ENCODE measurements around the gene VHLL. TPM values are rescaled to one million over a fixed set of nuclear protein-coding genes. Genes with fewer than 3 reads are reported as not detected.
"Not testable (repeated sequence)": the region's sequence is repeated elsewhere in the genome, so short reads cannot be mapped to it uniquely, and the experiment has no call there.

The VHLL gene
- not detected for total RNA-seq

- WGBS, 2 donors = 86 to 87% methylated on average over 19 of the region's 19 CpGs
- intact Hi-C loops (cut with DNase I; ENCODE audit: low total_unique reads) = no loop called here
- H3K4me3 ChIP-seq (ENCODE audit: low read depth, poor library complexity, severe bottlenecking) = no peak within 1 kb of the TSS
- no peak for DNase-seq (ENCODE audit: low spot score in 2 of 2)
- TF ChIP-seq, protein P1, sequence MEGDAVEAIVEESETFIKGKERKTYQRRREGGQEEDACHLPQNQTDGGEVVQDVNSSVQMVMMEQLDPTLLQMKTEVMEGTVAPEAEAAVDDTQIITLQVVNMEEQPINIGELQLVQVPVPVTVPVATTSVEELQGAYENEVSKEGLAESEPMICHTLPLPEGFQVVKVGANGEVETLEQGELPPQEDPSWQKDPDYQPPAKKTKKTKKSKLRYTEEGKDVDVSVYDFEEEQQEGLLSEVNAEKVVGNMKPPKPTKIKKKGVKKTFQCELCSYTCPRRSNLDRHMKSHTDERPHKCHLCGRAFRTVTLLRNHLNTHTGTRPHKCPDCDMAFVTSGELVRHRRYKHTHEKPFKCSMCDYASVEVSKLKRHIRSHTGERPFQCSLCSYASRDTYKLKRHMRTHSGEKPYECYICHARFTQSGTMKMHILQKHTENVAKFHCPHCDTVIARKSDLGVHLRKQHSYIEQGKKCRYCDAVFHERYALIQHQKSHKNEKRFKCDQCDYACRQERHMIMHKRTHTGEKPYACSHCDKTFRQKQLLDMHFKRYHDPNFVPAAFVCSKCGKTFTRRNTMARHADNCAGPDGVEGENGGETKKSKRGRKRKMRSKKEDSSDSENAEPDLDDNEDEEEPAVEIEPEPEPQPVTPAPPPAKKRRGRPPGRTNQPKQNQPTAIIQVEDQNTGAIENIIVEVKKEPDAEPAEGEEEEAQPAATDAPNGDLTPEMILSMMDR (IDR thresholded peaks at IDR 0.05) = no peak
- TF ChIP-seq POLR2A (IDR thresholded peaks at IDR 0.05) = no peak
Observed at GRCh38 chr1:156298852-156299357, at the start of gene VHLL. VHLL (minus strand) TSS chr1:156299307; CDS start chr1:156299189, 118 bp downstream.

DNA sequence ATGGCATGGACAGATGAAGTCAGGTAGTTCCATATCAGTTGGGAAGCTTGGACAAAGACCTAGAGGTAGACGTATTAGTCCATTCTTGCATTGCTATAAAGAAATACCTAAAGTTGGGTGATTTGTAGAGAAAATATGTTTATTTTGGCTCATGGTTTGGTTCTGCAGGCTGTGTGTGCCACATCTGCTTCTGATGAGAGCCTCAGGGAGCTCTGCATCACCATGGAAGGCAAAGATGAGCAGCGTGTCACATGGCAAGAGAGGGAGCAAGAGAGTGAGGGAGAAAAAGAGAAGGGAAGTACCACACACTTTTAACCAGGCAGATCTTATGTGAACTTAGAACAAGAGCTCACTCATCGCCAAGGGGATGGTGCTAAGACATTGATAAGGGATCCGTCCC, 48.2 kb upstream of the VHLL start:
- no peak for DNase-seq (ENCODE audit: low spot score in 2 of 2)
- 66 to 71% methylated on average over 4 of the region's 4 CpGs for WGBS, 2 donors
- intact Hi-C loops (cut with DNase I; ENCODE audit: low total_unique reads) = no loop called here
- no peak for TF ChIP-seq POLR2A (IDR thresholded peaks at IDR 0.05)
- TF ChIP-seq, protein P1 (IDR thresholded peaks at IDR 0.05) = no peak
- H3K4me3 ChIP-seq (ENCODE audit: low read depth, poor library complexity, severe bottlenecking) = no peak overlapping the region

GRCh38 chr1:156346636-156347035, 47.5 kb upstream of the VHLL start:
- intact Hi-C loops (cut with DNase I; ENCODE audit: low total_unique reads) = no loop called here
- H3K4me3 ChIP-seq (ENCODE audit: low read depth, poor library complexity, severe bottlenecking) = no peak overlapping the region
- no peak for TF ChIP-seq POLR2A (IDR thresholded peaks at IDR 0.05)
- TF ChIP-seq, protein P1 (IDR thresholded peaks at IDR 0.05) = no peak
- WGBS, 2 donors = 43 to 49% methylated on average over 2 of the region's 2 CpGs
- DNase-seq (ENCODE audit: low spot score in 2 of 2) = no peak

- 89 to 100% methylated on average over 2 of the region's 2 CpGs for WGBS, 2 donors
- H3K4me3 ChIP-seq (ENCODE audit: low read depth, poor library complexity, severe bottlenecking); intact Hi-C loops (cut with DNase I; ENCODE audit: low total_unique reads); DNase-seq (ENCODE audit: low spot score in 2 of 2): not testable (repeated sequence)
Observed at GRCh38 chr1:156346035-156346434, 46.9 kb upstream of the VHLL start.

DNA sequence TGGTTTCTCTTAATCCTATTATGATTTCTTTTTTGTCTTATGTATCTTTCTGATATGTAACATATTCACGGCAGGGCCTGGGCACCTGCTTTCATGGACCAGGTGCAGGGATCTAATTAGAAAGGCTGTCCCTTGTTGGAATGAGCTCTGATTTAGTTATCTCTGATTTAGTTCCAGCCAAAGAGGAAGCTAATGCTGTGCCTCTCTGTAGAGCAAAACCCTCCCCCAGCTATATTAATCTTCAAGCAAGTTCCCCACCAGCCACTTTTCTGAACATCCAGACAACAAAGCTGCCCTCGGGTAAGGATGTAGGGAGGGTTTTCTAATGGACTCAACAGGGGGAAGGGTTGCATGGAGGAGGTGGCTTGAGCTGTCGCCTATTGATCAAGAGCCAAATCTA, 45.3 kb upstream of the VHLL start:
- DNase-seq (ENCODE audit: low spot score in 2 of 2) = no peak
- no peak overlapping the region for H3K4me3 ChIP-seq (ENCODE audit: low read depth, poor library complexity, severe bottlenecking)
- intact Hi-C loops (cut with DNase I; ENCODE audit: low total_unique reads) = no loop called here
- TF ChIP-seq, protein P1 (IDR thresholded peaks at IDR 0.05) = no peak
- TF ChIP-seq POLR2A (IDR thresholded peaks at IDR 0.05) = no peak
- 76 to 80% methylated on average over 3 of the region's 3 CpGs for WGBS, 2 donors

DNA sequence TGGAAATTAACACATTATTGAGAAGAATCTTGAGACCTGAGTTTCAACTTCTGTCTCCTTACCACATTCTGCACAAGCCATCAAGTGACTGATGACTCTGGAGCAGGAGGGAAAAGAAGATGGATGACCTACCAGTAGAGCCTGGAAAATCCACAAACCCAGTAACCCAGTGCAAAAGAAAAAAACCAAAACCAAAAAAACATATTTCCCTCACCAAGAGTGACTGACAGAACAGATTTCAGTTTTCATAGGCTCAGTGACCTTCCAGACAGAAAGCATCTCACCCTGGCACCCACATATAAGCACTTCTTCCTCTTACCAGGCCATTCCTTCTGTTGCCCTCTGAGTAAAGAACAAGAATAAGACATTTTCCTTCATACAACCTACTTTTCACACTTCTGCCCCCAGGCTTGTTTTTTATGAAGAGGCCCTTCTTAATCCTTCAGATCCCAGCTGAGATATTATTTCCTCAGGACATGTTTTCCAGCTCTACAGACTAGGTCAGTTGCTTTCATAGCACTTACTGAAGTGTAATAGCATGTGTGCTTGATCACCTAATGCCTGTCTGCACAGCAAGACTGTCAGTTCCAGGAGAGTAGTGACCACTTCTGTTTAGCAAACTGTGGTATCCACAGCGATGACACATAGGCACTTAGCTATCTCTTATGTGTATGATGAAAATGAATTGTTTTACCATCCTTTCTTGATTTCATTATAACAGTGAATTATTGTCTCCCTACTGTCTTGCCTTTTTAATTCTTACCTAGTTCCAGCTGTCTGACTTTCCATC, 43.3 kb upstream of the VHLL start:
- WGBS, 2 donors = 81 to 87% methylated on average over 1 of the region's 1 CpG
- H3K4me3 ChIP-seq (ENCODE audit: low read depth, poor library complexity, severe bottlenecking) = no peak overlapping the region
- no peak for DNase-seq (ENCODE audit: low spot score in 2 of 2)
- intact Hi-C loops (cut with DNase I; ENCODE audit: low total_unique reads) = no loop called here
- no peak for TF ChIP-seq POLR2A (IDR thresholded peaks at IDR 0.05)
- TF ChIP-seq, protein P1 (IDR thresholded peaks at IDR 0.05) = no peak

Data from lower leg skin (tissue), 4 donors.